Measurements from ENCODE around the gene CEND1.

- no peak for TF ChIP-seq CTCF (IDR thresholded peaks at IDR 0.05)
- no peak for TF ChIP-seq POLR2A (IDR thresholded peaks at IDR 0.05)
These were observed 21.8 kb upstream of the CEND1 start for GRCh38 chr11:811446-812245.

Data from testis (tissue), 2 donors.